ENCODE measurements around the gene VGF. TPM values are rescaled to one million over a fixed set of nuclear protein-coding genes. Genes with fewer than 3 reads are reported as not detected.

VGF gene
- total and polyA plus RNA-seq, 2 donors (not counting 3 experiments of a cell fraction or from before 2014, with no cell fraction given), result 0.03 TPM; not detected in 1

GRCh38 chr7:101174322-101174854 lies 9.0 kb upstream of the VGF start:
- H4K20me1 ChIP-seq (replicated peaks; ENCODE audit: control insufficient read depth, extremely low read depth, insufficient read depth, low read length), result no peaks in the 10 kb centered on the region
- no peak overlapping the region for H3K4me2 ChIP-seq (ENCODE audit: insufficient read depth, low read length)
- H3K79me2 ChIP-seq (ENCODE audit: control insufficient read depth, insufficient read depth, low read length), result no peaks in the 10 kb centered on the region
- DNase-seq (ENCODE audit: low read depth, low spot score), result no peak
- H3K4me1 ChIP-seq (ENCODE audit: control insufficient read depth, extremely low read depth, insufficient read depth, low read length), result no peaks in the 10 kb centered on the region
- H3K9me1 ChIP-seq (replicated peaks; ENCODE audit: control insufficient read depth, extremely low read depth, insufficient read depth, low read length), result no peaks in the 10 kb centered on the region
- no peaks in the 10 kb centered on the region for H3K36me3 ChIP-seq (ENCODE audit: control insufficient read depth in 2 of 2, extremely low read depth in 1 of 2, insufficient read depth in 2 of 2, low read length in 2 of 2)
- ChIA-PET CTCF (interaction anchor here (1.3 to 6.3 kb wide), 4 partner anchors 10 to 108 kb away, joined by 4 to 39 read pairs (median 13); no protein-coding TSS in a partner anchor), POLR2A (no interaction called here)
- no TSS peak for BruUV-seq (replicated peaks)
- no peak overlapping the region for H3K4me3 ChIP-seq (replicated peaks in 1 of 3; ENCODE audit: insufficient read depth in 1 of 3, low read depth in 1 of 3, low read length in 3 of 3)
- no peak for FAIRE-seq
- H3K27me3 ChIP-seq (ENCODE audit: control insufficient read depth in 2 of 2, insufficient read depth in 2 of 2, low read length in 2 of 2), result peaks cover 79 to 84% of the 10 kb centered on the region in 2 experiments
- no peak overlapping the region for H3K9ac ChIP-seq (replicated peaks; ENCODE audit: extremely low read depth, insufficient read depth, low read length)
- intact Hi-C loops (cut with micrococcal nuclease) (loop anchor here (10.0 kb wide), 1 partner anchor 560 kb away; no protein-coding TSS in a partner anchor), dilution Hi-C loops (cut with MboI; ENCODE audit: extremely low pct_ligation_motif_present, low sequenced_read_pairs) (no loop called here)
- H3K27ac ChIP-seq (ENCODE audit: insufficient read depth, low read depth, low read length), result no peak overlapping the region
- no peak overlapping the region for H2AFZ ChIP-seq (ENCODE audit: low read depth, low read length)
- no peaks in the 10 kb centered on the region for H3K9me3 ChIP-seq (replicated peaks; ENCODE audit: control insufficient read depth, insufficient read depth, low read length)
- no peak for TF ChIP-seq MAX (IDR thresholded peaks at IDR 0.05; ENCODE audit: insufficient read depth, insufficient read length)
- no peak for TF ChIP-seq JUN (IDR thresholded peaks at IDR 0.05; ENCODE audit: borderline replicate concordance, insufficient read depth, insufficient read length, low read depth)
- TF ChIP-seq POLR2A (IDR thresholded peaks at IDR 0.05; ENCODE audit: low read depth, low read length), result no peak
- no peak for TF ChIP-seq GATA2 (IDR thresholded peaks at IDR 0.05; ENCODE audit: insufficient read depth, insufficient read length, low read depth, low read length)
- no peak for TF ChIP-seq CTCF (IDR thresholded peaks at IDR 0.05; ENCODE audit: extremely low read depth in 1 of 2, insufficient read depth in 1 of 2, low read depth in 1 of 2, low read length in 2 of 2)
- TF ChIP-seq MYC (IDR thresholded peaks at IDR 0.05; ENCODE audit: low read depth, low read length), result no peak
- no peak for TF ChIP-seq POLR2AphosphoS5 (IDR thresholded peaks at IDR 0.05; ENCODE audit: insufficient read depth, low read depth, low read length)
- peak; percentile 61 for TF ChIP-seq EZH2 (IDR thresholded peaks at IDR 0.05; ENCODE audit: borderline replicate concordance, low read depth, low read length, severe bottlenecking)

All from endothelial cell of umbilical vein (primary cell).